HEK293 (cell line): Measurements from ENCODE around the gene IMMP2L.

Experiments
- BCL11A ChIP-seq: fragments of 450-650 bp; formaldehyde crosslinking; IDR thresholded peaks from 2 replicates; pipeline ENCODE4 v1.5.1; 2016; ENCODE audit warnings: low read depth, missing biosample characterization, missing genetic modification characterization
- KLF10 ChIP-seq: fragments of 450-650 bp; IDR thresholded peaks from 2 replicates; pipeline ENCODE4 v1.5.1; 2018; ENCODE audit warnings: missing biosample characterization, mild to moderate bottlenecking, missing genetic modification characterization
- REST ChIP-seq: fragments of 450-650 bp; formaldehyde crosslinking; IDR thresholded peaks from 2 replicates; pipeline ENCODE4 v1.5.1; 2016; ENCODE audit warnings: missing biosample characterization, missing genetic modification characterization
- ZEB2 ChIP-seq: fragments of 450-650 bp; formaldehyde crosslinking; IDR thresholded peaks from 2 replicates; pipeline ENCODE4 v1.5.1; 2016; ENCODE audit warnings: missing biosample characterization, missing genetic modification characterization
- ZNF266 ChIP-seq: fragments of 450-650 bp; formaldehyde crosslinking; IDR thresholded peaks from 2 replicates; pipeline ENCODE4 v1.5.1; 2016; ENCODE audit warnings: missing biosample characterization, missing genetic modification characterization, low read depth
- ZNF416 ChIP-seq: fragments of 450-650 bp; formaldehyde crosslinking; IDR thresholded peaks from 2 replicates; pipeline ENCODE4 v1.5.1; 2016; ENCODE audit warnings: missing biosample characterization, missing genetic modification characterization
- TF ChIP-seq, protein P1 (sequence below): fragments of 450-650 bp; formaldehyde crosslinking; IDR thresholded peaks from 2 replicates; pipeline ENCODE4 v1.5.1; 2016; ENCODE audit warnings: missing biosample characterization, missing genetic modification characterization
- TF ChIP-seq, protein P2 (sequence below): fragments of 450-650 bp; formaldehyde crosslinking; IDR thresholded peaks from 2 replicates; pipeline ENCODE4 v1.5.1; 2016; ENCODE audit warnings: missing biosample characterization, missing genetic modification characterization

- TF ChIP-seq ZNF266 (tag by site-specific recombination) (no peak), REST (tag by site-specific recombination) (no peak), BCL11A (tag by site-specific recombination) (no peak), ZEB2 (tag by site-specific recombination) (no peak), ZNF416 (tag by site-specific recombination) (no peak), KLF10 (tag by site-specific recombination) (no peak)
- TF ChIP-seq, protein P1, sequence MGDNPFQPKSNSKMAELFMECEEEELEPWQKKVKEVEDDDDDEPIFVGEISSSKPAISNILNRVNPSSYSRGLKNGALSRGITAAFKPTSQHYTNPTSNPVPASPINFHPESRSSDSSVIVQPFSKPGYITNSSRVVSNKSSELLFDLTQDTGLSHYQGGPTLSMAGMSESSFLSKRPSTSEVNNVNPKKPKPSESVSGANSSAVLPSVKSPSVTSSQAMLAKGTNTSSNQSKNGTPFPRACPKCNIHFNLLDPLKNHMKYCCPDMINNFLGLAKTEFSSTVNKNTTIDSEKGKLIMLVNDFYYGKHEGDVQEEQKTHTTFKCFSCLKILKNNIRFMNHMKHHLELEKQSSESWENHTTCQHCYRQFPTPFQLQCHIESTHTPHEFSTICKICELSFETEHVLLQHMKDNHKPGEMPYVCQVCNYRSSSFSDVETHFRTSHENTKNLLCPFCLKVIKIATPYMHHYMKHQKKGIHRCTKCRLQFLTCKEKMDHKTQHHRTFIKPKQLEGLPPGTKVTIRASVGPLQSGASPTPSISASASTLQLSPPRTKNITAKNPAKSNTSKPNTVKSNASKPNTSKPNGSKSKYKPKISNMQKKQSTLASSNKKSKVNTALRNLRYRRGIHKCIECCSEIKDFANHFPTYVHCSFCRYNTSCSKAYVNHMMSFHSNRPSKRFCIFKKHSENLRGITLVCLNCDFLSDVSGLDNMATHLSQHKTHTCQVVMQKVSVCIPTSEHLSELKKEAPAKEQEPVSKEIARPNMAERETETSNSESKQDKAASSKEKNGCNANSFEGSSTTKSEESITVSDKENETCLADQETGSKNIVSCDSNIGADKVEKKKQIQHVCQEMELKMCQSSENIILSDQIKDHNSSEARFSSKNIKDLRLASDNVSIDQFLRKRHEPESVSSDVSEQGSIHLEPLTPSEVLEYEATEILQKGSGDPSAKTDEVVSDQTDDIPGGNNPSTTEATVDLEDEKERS (tag by site-specific recombination), result no peak
- TF ChIP-seq, protein P2, sequence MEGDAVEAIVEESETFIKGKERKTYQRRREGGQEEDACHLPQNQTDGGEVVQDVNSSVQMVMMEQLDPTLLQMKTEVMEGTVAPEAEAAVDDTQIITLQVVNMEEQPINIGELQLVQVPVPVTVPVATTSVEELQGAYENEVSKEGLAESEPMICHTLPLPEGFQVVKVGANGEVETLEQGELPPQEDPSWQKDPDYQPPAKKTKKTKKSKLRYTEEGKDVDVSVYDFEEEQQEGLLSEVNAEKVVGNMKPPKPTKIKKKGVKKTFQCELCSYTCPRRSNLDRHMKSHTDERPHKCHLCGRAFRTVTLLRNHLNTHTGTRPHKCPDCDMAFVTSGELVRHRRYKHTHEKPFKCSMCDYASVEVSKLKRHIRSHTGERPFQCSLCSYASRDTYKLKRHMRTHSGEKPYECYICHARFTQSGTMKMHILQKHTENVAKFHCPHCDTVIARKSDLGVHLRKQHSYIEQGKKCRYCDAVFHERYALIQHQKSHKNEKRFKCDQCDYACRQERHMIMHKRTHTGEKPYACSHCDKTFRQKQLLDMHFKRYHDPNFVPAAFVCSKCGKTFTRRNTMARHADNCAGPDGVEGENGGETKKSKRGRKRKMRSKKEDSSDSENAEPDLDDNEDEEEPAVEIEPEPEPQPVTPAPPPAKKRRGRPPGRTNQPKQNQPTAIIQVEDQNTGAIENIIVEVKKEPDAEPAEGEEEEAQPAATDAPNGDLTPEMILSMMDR (tag by site-specific recombination), result no peak
Observed at GRCh38 chr7:110698576-110698975, 863.7 kb downstream of the IMMP2L start.
